Lower lobe of right lung (tissue), 2 donors: Measurements from ENCODE around the gene IFNA8. TPM values are rescaled to one million over a fixed set of nuclear protein-coding genes. Genes with fewer than 3 reads are reported as not detected.
"Not testable (repeated sequence)": the region's sequence is repeated elsewhere in the genome, so short reads cannot be mapped to it uniquely, and the experiment has no call there.

Experiments used
- ATAC-seq, 2 donors: fragments of 200-7000 bp; cut with Tn5 transposase; one replicate each; pipeline ENCODE4 v1.9.1; 2020 to 2022; ENCODE audit warnings: mild to moderate bottlenecking in 2 of 2, moderate library complexity in 2 of 2
- DNase-seq: peaks from one replicate; pipeline ENCODE4 v3.0.0-alpha.2; 2020
- H3K27ac ChIP-seq: fragments of 200-600 bp; one replicate; pipeline ENCODE4 v1.8.0; 2022
- H3K27me3 ChIP-seq: fragments of 200-600 bp; one replicate; pipeline ENCODE4 v1.8.0; 2022; ENCODE audit warnings: low read depth
- H3K36me3 ChIP-seq: fragments of 200-600 bp; one replicate; pipeline ENCODE4 v1.8.0; 2022; ENCODE audit warnings: mild to moderate bottlenecking
- H3K4me1 ChIP-seq: fragments of 200-600 bp; one replicate; pipeline ENCODE4 v1.8.0; 2022
- H3K4me3 ChIP-seq: fragments of 200-600 bp; one replicate; pipeline ENCODE4 v1.8.0; 2022; ENCODE audit warnings: mild to moderate bottlenecking
- H3K9me3 ChIP-seq: fragments of 200-600 bp; one replicate; pipeline ENCODE4 v1.8.0; 2022
- CTCF ChIP-seq: fragments of 200-600 bp; IDR thresholded peaks from one replicate; pipeline ENCODE4 v1.8.0; 2022; ENCODE audit warnings: antibody characterized with exemption, mild to moderate bottlenecking
- intact Hi-C: fragments of 100-400 bp; cut with DNase I; formaldehyde crosslinking; loops from one replicate; pipeline ENCODE4 v1.11.0; 2022
- long read RNA-seq: library from polyadenylated mRNA; unstranded; transcript quantifications from one replicate; pipeline ENCODE4 v2.0.0, GENCODE V29; 2021
- total RNA-seq: library from RNA; stranded (reverse); fragmentation: NEBNext Ultra II Directional; extraction: Animal tissue kit (Norgen Biotek cat#: 25700); gene quantifications from one replicate; pipeline ENCODE4 v1.2.1, GENCODE V29; 2021
- donor health status: DM: no; HTN: yes; CAD: no; lungs with severe emphysema.

IFNA8 gene
- not detected for total RNA-seq
- long read RNA-seq: 0 reads

DNA sequence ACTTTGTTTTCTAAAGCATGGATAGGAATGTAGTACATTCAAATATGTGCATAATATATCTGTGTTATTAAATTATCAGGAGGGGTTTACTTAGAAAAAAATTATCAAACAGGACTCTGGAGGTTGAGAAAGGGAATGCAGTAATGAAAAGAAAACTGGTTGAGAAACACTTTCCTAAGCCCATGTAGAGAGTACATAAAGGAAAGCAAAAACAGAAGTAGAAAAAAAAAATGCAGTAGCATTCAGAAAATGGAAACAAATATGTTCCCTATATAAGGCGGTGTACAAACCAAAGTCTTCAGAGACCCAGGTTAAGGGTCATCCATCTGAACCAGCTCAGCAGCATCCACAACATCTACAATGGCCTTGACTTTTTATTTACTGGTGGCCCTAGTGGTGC is at the start of gene IFNA8:
Gene IFNA8, plus strand, starts transcription at position 301 of the 400 bp plus-strand sequence. Its CDS starts 60 bp downstream, at position 361.
- no peak for ATAC-seq
- intact Hi-C loops: no loop called here
- H3K27me3 ChIP-seq: no peaks in the 10 kb centered on the region
- H3K27ac ChIP-seq: no peak within 1 kb of the TSS
- no peak for DNase-seq
- H3K4me1 ChIP-seq: no peaks in the 10 kb centered on the region
- TF ChIP-seq CTCF: no peak
- H3K36me3 ChIP-seq: no peaks in the 10 kb centered on the region
- H3K4me3 ChIP-seq: no peak within 1 kb of the TSS
- no peaks in the 10 kb centered on the region for H3K9me3 ChIP-seq

DNA sequence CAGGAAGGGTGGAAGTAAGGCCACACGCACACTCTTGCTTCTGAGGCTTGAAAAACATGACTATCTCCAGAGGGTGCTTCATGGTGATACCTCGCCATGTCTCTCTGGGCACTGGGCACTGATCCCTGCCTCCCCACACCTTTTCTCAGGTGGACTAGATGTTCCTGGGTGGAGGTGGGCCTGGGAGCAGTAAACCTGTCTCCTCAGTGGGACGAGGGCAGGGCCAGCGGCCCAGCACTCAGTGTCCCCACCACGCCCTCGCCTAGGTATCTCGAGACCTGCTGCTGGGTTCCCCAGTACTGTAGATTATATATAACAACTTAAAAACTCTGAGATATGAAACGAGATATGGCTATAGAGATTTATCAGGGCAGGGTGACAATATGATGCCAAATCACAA is 46.6 kb upstream of the IFNA8 start:
- H3K27me3 ChIP-seq: peaks cover 4% of the 10 kb centered on the region
- no peak for TF ChIP-seq CTCF
- intact Hi-C loops: no loop called here
- H3K4me3 ChIP-seq: no peak overlapping the region
- no peak overlapping the region for H3K27ac ChIP-seq
- ATAC-seq (no peak), DNase-seq (no peak)
- no peaks in the 10 kb centered on the region for H3K36me3 ChIP-seq
- H3K4me1 ChIP-seq: no peaks in the 10 kb centered on the region
- H3K9me3 ChIP-seq: no peaks in the 10 kb centered on the region

- ATAC-seq, intact Hi-C loops, H3K4me3 ChIP-seq, H3K27me3 ChIP-seq, DNase-seq, H3K9me3 ChIP-seq, H3K4me1 ChIP-seq, H3K36me3 ChIP-seq, H3K27ac ChIP-seq: not testable (repeated sequence)
Observed at GRCh38 chr9:21367169-21367568, 41.7 kb upstream of the IFNA8 start.

- H3K27ac ChIP-seq: no peak within 1 kb of the TSS
- H3K9me3 ChIP-seq: no peaks in the 10 kb centered on the region
- no peak within 1 kb of the TSS for H3K4me3 ChIP-seq
- H3K4me1 ChIP-seq: no peaks in the 10 kb centered on the region
- ATAC-seq (no peak), DNase-seq (no peak)
- no peak for TF ChIP-seq CTCF
- H3K27me3 ChIP-seq: peaks cover 4% of the 10 kb centered on the region
- intact Hi-C loops: no loop called here
- no peaks in the 10 kb centered on the region for H3K36me3 ChIP-seq
Observed at GRCh38 chr9:21367957-21368356, 41.0 kb upstream of the IFNA8 start, which contains the start of gene IFNA13. Gene IFNA13, minus strand, starts transcription at chr9:21368057. Its CDS starts 47 bp downstream, at chr9:21368010.

DNA sequence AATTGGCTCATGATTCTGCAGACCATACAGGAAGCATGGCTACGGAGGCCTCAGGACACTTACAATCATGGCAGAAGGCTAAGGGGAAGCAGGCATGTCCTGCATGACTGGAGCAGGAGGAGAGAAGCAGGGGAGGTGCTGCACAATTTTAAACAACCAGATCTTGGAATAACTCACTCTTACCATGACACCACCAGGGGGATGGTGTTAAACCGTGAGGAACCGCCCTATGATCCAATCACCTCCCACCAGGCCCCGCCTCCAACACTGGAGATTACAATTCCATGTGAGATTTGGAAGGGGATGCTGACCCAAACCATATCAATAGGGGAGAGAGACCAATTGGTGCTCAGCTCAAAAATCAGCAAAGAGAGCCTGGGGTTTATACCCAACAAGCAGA is 37.5 kb upstream of the IFNA8 start:
- H3K27ac ChIP-seq, H3K4me1 ChIP-seq, ATAC-seq, H3K27me3 ChIP-seq, H3K9me3 ChIP-seq, DNase-seq, H3K36me3 ChIP-seq, intact Hi-C loops, H3K4me3 ChIP-seq: not testable (repeated sequence)

GRCh38 chr9:21381448-21382339 is 27.2 kb upstream of the IFNA8 start:
- no peaks in the 10 kb centered on the region for H3K36me3 ChIP-seq
- intact Hi-C loops: no loop called here
- DNase-seq: no peak
- no peak overlapping the region for H3K27ac ChIP-seq
- H3K9me3 ChIP-seq: no peaks in the 10 kb centered on the region
- no peak for TF ChIP-seq CTCF
- no peaks in the 10 kb centered on the region for H3K27me3 ChIP-seq
- H3K4me1 ChIP-seq: peaks cover 12% of the 10 kb centered on the region
- H3K4me3 ChIP-seq: peak overlapping the region; percentile 1
- peak; percentile 59 to 63 for ATAC-seq
